Measurements from ENCODE around the gene CORO2B.

CORO2B gene

GRCh38 chr15:68541743-68542142 lies 37.0 kb upstream of the CORO2B start:
- no peak for TF ChIP-seq CTCF (IDR thresholded peaks at IDR 0.05; ENCODE audit: low read depth, low read length)
- no peak overlapping the region for H3K4me3 ChIP-seq (ENCODE audit: low read depth, low read length)

GRCh38 chr15:68542348-68542747 lies 36.4 kb upstream of the CORO2B start:
- no peak overlapping the region for H3K4me3 ChIP-seq (ENCODE audit: low read depth, low read length)
- TF ChIP-seq CTCF (IDR thresholded peaks at IDR 0.05; ENCODE audit: low read depth, low read length): no peak

- no peak overlapping the region for H3K4me3 ChIP-seq (ENCODE audit: low read depth, low read length)
- TF ChIP-seq CTCF (IDR thresholded peaks at IDR 0.05; ENCODE audit: low read depth, low read length): no peak
Observed at GRCh38 chr15:68542771-68543164, 36.0 kb upstream of the CORO2B start.

- H3K4me3 ChIP-seq (ENCODE audit: low read depth, low read length): no peak overlapping the region
- TF ChIP-seq CTCF (IDR thresholded peaks at IDR 0.05; ENCODE audit: low read depth, low read length): no peak
Observed at GRCh38 chr15:68543165-68544008, 35.4 kb upstream of the CORO2B start.

GRCh38 chr15:68546318-68546717 lies 32.5 kb upstream of the CORO2B start:
- TF ChIP-seq CTCF (IDR thresholded peaks at IDR 0.05; ENCODE audit: low read depth, low read length): no peak
- no peak overlapping the region for H3K4me3 ChIP-seq (ENCODE audit: low read depth, low read length)

GRCh38 chr15:68548364-68548763 lies 30.4 kb upstream of the CORO2B start:
- TF ChIP-seq CTCF (IDR thresholded peaks at IDR 0.05; ENCODE audit: low read depth, low read length): no peak
- H3K4me3 ChIP-seq (ENCODE audit: low read depth, low read length): no peak overlapping the region

- TF ChIP-seq CTCF (IDR thresholded peaks at IDR 0.05; ENCODE audit: low read depth, low read length): no peak
Observed at GRCh38 chr15:68550004-68550403, 28.8 kb upstream of the CORO2B start.

More at GRCh38 chr15:68550004-68550403, 28.8 kb upstream of the CORO2B start:
- no peak overlapping the region for H3K4me3 ChIP-seq (ENCODE audit: low read depth, low read length)

Data from WI38 (cell line).